Stomach (tissue), 9 donors: ENCODE results near the gene FBH1. TPM values are rescaled to one million over a fixed set of nuclear protein-coding genes. Genes with fewer than 3 reads are reported as not detected.

Source experiments
- DNase-seq, 2 donors: peaks; one replicate each; pipeline versions ENCODE4 v3.0.0 to v3.0.0-alpha.2; 2013 to 2019
- H3K27ac ChIP-seq, 5 donors: fragments of 200-600 bp in 4 of 5; sonication (generic) in 4 of 5; one replicate each; pipeline ENCODE4 v1.5.1; 2013 to 2019; ENCODE audit warnings: mild to moderate bottlenecking in 1 of 5, moderate library complexity in 1 of 5
- H3K27me3 ChIP-seq, 3 donors: fragments of 200-600 bp; sonication (generic); one replicate each; pipeline ENCODE4 v1.5.1; 2017 to 2019; ENCODE audit warnings: mixed run types in 1 of 3
- H3K36me3 ChIP-seq, 4 donors: fragments of 200-600 bp; sonication (generic); 1 replicate in 3 of 4; 2 replicates in 1 of 4; pipeline ENCODE4 v1.5.1; 2016 to 2019
- H3K4me1 ChIP-seq, 4 donors: fragments of 200-600 bp; sonication (generic); one replicate each; pipeline ENCODE4 v1.5.1; 2016 to 2019
- H3K4me3 ChIP-seq, 4 donors: fragments of 200-600 bp; sonication (generic) in 3 of 4; one replicate each; pipeline ENCODE4 v1.5.1; 2016 to 2019; ENCODE audit warnings: mild to moderate bottlenecking in 1 of 4
- H3K9me3 ChIP-seq, 4 donors: fragments of 200-600 bp; sonication (generic); one replicate each; pipeline ENCODE4 v1.5.1; 2016 to 2019
- CTCF ChIP-seq, 7 experiments: fragments of 450-650 bp in 4 of 7; fragments of 200-600 bp in 3 of 7; sonication (generic) in 3 of 7; IDR thresholded peaks; one replicate each; pipeline ENCODE4 v1.5.1; 2016 to 2019; ENCODE audit warnings: antibody characterized with exemption in 7 of 7, control low read depth in 2 of 7, mild to moderate bottlenecking in 1 of 7
- EP300 ChIP-seq: sonication (generic); formaldehyde crosslinking; IDR thresholded peaks from one replicate; pipeline ENCODE4 v1.6.1; 2017; ENCODE audit warnings: antibody characterized with exemption
- POLR2A ChIP-seq, 4 donors: fragments of 450-650 bp; IDR thresholded peaks; one replicate each; pipeline ENCODE4 v1.6.1; 2016; ENCODE audit warnings: antibody characterized with exemption in 4 of 4, control low read depth in 2 of 4, mild to moderate bottlenecking in 1 of 4, moderate library complexity in 1 of 4
- POLR2AphosphoS5 ChIP-seq, 3 donors: sonication (generic); formaldehyde crosslinking; IDR thresholded peaks; one replicate each; pipeline ENCODE4 v1.6.1; 2016; ENCODE audit warnings: antibody characterized with exemption in 3 of 3
- WGBS, 5 donors: extraction: QIAGEN DNeasy Blood & Tissue Kit in 3 of 5; methylation state at CpG; one replicate each; pipeline versions ENCODE4 v1.1.5 to v1.1.7; 2013 to 2018; 5-methylcytosine and 5-hydroxymethylcytosine counted together
- intact Hi-C: fragments of 100-400 bp; cut with DNase I; formaldehyde crosslinking; loops from one replicate; pipeline ENCODE4 v1.15.1; 2023; ENCODE audit warnings: low total_unique reads
- polyA plus RNA-seq, 3 donors: library from polyadenylated mRNA; stranded (reverse); fragments of 200-250 nt; gene quantifications; one replicate each; pipeline ENCODE4 v1.2.3, GENCODE V29; 2013
- total RNA-seq, 5 donors: library from RNA; depleted of rRNA; stranded (reverse); fragments of >200 nt; gene quantifications; one replicate each; pipeline versions ENCODE4 v1.1.0 to v1.2.3, GENCODE V29; 2014 to 2016
- donor health status: healthy with polysubstance abuse.
- donor health status: Bipolar disorder and iron deficiency.
- donor health status: healthy.

FBH1 gene
- total and polyA plus RNA-seq, 8 donors = 38.4 to 192 (median 53.3) TPM

DNA sequence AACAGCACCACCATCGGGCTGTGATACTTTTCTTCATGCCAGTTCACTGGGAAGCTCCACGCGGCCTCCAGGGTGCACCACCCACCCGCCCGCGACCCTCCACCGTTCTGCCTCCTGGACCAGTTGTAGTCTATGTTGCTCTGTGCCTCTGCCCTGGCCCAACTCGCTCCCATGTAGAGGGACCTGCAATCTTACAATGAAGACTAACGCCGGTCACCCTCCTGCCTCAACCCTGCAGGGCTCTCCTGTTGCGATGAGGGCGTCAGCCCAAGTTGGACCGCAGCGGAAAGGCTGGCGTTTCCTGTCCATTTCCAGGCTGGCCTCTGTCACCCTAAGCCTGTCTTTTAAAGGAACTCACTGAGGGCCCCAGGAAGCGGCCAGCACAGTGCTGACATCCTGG, 52.4 kb downstream of the FBH1 start:
- DNase-seq = peak; percentile 39 to 63
- no peaks in the 10 kb centered on the region for H3K27me3 ChIP-seq
- intact Hi-C loops = no loop called here
- peaks cover 7 to 18% (median 17%) of the 10 kb centered on the region in 4 donors for H3K36me3 ChIP-seq
- H3K4me1 ChIP-seq = peaks cover 24 to 44% (median 36%) of the 10 kb centered on the region in 4 donors
- TF ChIP-seq POLR2A (IDR thresholded peaks at IDR 0.05) = no peak
- TF ChIP-seq EP300 = no peak
- TF ChIP-seq CTCF (IDR thresholded peaks at IDR 0.05) = no peak
- no peak for TF ChIP-seq POLR2AphosphoS5 (IDR thresholded peaks at IDR 0.05)
- no peak overlapping the region for H3K4me3 ChIP-seq
- peak overlapping the region; percentile 22 to 91 (median 88) for H3K27ac ChIP-seq
- 74 to 88% (median 76%) methylated on average over 16 of the region's 16 CpGs for WGBS, 5 donors
- H3K9me3 ChIP-seq = no peaks in the 10 kb centered on the region

DNA sequence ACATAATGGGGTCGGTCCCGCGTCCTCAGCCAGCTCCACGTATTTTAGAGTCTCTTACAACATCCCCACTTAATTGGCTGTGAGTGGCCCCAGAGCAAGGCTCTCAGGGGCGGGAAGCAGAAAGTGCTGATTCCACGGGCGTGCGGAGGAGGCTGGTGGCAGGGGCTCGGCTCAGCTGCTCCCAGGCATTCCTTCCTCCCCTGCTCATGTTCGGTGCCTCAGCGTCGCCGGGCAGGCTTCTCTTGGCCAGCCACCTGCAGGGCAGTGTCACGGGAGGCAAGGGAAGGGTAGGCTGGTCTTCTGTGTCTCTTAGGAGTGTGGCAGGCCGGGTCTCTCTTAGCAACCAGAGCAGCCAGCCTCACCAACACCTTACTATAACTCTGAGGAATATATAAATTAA, 53.5 kb downstream of the FBH1 start:
- Histone ChIP-seq H3K27ac (peak overlapping the region; percentile 75 to 91 (median 88)), H3K4me3 (peak overlapping the region in 1 of 4 donors; percentile 11), H3K36me3 (peaks cover 0 to 7% (median 7%) of the 10 kb centered on the region in 4 donors), H3K27me3 (no peaks in the 10 kb centered on the region), H3K9me3 (no peaks in the 10 kb centered on the region), H3K4me1 (peaks cover 24 to 44% (median 36%) of the 10 kb centered on the region in 4 donors)
- DNase-seq = peak in 1 of 2 donors; percentile 72
- intact Hi-C loops = no loop called here
- WGBS, 5 donors = 31 to 55% (median 39%) methylated on average over 14 to 15 of the region's 15 CpGs
- TF ChIP-seq POLR2A (IDR thresholded peaks at IDR 0.05) (no peak), CTCF (IDR thresholded peaks at IDR 0.05) (no peak), POLR2AphosphoS5 (IDR thresholded peaks at IDR 0.05) (peak in 1 of 3 donors; percentile 47), EP300 (no peak)

GRCh38 chr10:5944389-5945189, 54.5 kb downstream of the FBH1 start:
- Histone ChIP-seq H3K27ac (peak overlapping the region; percentile 73 to 91 (median 88)), H3K9me3 (no peaks in the 10 kb centered on the region), H3K27me3 (no peaks in the 10 kb centered on the region), H3K4me3 (peak overlapping the region; percentile 8 to 40 (median 19)), H3K36me3 (no peaks in the 10 kb centered on the region), H3K4me1 (peaks cover 33 to 52% (median 42%) of the 10 kb centered on the region in 4 donors)
- intact Hi-C loops = no loop called here
- peak; percentile 91 to 96 for DNase-seq
- TF ChIP-seq POLR2AphosphoS5 (IDR thresholded peaks at IDR 0.05) (peak; percentile 79 to 92 (median 79)), EP300 (no peak)
- WGBS, 5 donors = 14 to 31% (median 25%) methylated on average over 7 of the region's 7 CpGs

- intact Hi-C loops = no loop called here
- peak overlapping the region; percentile 8 to 40 (median 19) for H3K4me3 ChIP-seq
Measured at GRCh38 chr10:5945190-5945509, 55.1 kb downstream of the FBH1 start.

More at GRCh38 chr10:5945190-5945509, 55.1 kb downstream of the FBH1 start:
- H3K27ac ChIP-seq = peak overlapping the region; percentile 73 to 91 (median 88)
- no peaks in the 10 kb centered on the region for H3K36me3 ChIP-seq
- H3K9me3 ChIP-seq = no peaks in the 10 kb centered on the region
- peaks cover 38 to 57% (median 47%) of the 10 kb centered on the region in 4 donors for H3K4me1 ChIP-seq
- TF ChIP-seq POLR2A (IDR thresholded peaks at IDR 0.05) (no peak), CTCF (IDR thresholded peaks at IDR 0.05) (no peak), POLR2AphosphoS5 (IDR thresholded peaks at IDR 0.05) (no peak), EP300 (no peak)
- 39 to 89% (median 80%) methylated on average over 4 to 9 of the region's 9 CpGs for WGBS, 5 donors
- no peaks in the 10 kb centered on the region for H3K27me3 ChIP-seq
- DNase-seq = peak in 1 of 2 donors; percentile 61
